ENCODE data around the gene MTCH1.

The MTCH1 gene

DNA sequence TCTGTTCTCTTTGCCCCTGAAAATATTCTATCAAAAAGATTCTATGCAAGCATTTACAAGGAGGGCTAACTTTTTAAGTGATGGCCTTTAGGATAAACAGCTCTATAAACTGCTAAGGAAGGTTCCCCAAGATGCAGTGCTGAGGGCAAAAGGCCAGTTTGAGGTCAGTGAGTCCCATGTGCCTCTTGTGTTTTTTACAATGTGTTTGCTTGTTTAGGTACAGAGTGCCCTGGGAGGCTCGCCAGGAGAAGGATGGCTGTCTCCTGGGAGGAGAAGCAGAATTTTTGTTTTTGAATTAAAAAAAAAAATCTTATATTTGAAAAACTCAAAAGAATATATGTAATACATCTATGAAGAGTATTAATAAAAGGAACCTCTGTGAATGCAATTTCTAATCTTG is 12.8 kb downstream of the MTCH1 start:
- no peak overlapping the region for H3K27ac ChIP-seq
- TF ChIP-seq, protein P1, sequence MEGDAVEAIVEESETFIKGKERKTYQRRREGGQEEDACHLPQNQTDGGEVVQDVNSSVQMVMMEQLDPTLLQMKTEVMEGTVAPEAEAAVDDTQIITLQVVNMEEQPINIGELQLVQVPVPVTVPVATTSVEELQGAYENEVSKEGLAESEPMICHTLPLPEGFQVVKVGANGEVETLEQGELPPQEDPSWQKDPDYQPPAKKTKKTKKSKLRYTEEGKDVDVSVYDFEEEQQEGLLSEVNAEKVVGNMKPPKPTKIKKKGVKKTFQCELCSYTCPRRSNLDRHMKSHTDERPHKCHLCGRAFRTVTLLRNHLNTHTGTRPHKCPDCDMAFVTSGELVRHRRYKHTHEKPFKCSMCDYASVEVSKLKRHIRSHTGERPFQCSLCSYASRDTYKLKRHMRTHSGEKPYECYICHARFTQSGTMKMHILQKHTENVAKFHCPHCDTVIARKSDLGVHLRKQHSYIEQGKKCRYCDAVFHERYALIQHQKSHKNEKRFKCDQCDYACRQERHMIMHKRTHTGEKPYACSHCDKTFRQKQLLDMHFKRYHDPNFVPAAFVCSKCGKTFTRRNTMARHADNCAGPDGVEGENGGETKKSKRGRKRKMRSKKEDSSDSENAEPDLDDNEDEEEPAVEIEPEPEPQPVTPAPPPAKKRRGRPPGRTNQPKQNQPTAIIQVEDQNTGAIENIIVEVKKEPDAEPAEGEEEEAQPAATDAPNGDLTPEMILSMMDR (conservative IDR thresholded peaks at IDR 0.05) = no peak

DNA sequence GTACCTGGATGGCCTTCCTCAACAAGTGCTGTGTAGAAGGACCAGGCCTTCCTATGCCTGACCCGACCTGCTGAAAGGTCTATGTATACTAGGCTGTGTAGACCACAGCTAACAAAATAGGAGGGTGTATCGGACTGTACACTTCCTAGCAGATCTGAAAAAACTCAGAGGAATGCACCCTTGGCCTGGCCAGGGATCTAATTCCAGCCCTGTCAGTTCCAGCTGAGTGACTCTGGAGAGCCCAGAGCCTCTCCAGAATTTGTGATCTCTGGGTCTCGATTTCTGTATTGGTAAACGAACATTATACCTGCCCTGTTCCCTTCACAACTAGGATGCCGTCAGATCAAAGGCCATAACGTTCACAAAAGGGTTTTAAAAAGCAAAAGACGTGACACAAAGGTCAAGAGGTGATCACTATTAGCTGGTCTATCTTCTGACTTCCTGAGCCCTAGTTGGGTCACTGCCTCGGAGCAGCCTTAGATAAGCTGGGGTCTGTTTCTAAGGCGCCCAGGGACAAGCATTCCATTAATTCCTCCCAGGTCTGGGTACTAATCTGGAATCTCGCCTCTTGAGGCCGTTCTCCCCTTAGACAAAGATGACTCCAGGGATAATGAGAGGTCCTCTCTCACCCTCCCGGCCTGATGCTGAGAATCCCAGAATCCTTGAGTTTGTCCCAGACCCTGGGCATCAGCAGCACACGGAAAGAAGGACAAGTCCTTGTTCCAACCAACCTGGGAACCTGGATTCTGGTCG is 13.9 kb downstream of the MTCH1 start:
- no peak for TF ChIP-seq ZFX (IDR thresholded peaks at IDR 0.05)
- TF ChIP-seq, protein P1 (conservative IDR thresholded peaks at IDR 0.05) = no peak
- no peak overlapping the region for H3K27ac ChIP-seq

DNA sequence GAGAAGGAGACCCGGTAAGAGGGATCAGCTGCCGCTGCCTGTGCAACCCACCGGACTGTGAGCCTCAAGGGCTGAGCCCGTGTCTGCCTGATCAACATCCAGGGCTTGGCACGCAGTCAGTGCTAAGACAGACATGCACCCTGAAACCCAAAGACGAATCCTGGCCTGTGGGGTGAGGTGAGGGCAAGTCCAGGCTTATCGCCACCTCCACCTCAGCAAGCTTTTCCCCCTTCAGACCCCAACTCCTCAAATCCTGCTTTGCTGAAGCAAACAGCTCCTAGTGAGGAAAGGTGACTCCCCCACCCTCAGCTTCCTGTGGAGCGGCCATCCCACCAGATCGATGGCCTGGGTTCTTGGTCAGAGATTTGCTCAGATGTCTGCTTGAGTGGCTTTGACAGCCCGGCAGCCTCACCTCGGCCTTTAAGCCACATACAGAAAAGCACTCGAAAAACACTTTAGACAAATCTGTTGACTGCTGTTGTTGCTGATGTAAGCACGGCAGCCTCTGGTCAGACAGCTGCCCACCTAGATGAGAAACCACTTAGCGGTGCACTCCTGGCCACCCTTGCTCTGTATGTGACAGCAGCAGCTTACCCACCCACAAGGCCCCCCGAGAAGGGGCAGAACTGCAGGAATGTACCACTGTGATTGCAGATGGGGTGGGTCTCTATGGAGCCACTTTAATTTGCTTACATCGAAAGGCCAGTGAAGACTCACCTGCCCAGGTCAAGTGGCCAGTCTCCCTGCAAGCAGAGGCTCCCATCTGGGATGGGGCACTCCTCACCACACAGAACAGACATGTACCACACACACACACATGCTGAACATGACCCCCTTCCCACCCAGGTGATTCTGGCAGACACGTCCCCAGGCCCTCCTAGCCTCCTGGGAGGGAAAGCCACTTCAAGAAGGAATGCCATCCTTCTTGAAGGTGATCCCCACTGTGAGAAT is 14.8 kb downstream of the MTCH1 start:
- TF ChIP-seq ZFX (IDR thresholded peaks at IDR 0.05) = no peak
- TF ChIP-seq, protein P1 (conservative IDR thresholded peaks at IDR 0.05) = no peak
- no peak overlapping the region for H3K27ac ChIP-seq

- no peak overlapping the region for H3K27ac ChIP-seq
- TF ChIP-seq, protein P1 (conservative IDR thresholded peaks at IDR 0.05) = no peak
- no peak for TF ChIP-seq ZFX (IDR thresholded peaks at IDR 0.05)
Observed at GRCh38 chr6:36969988-36970891, 15.8 kb downstream of the MTCH1 start.

GRCh38 chr6:36969240-36969691 is 16.7 kb downstream of the MTCH1 start:
- TF ChIP-seq, protein P1 (conservative IDR thresholded peaks at IDR 0.05) = no peak
- no peak for TF ChIP-seq ZFX (IDR thresholded peaks at IDR 0.05)
- H3K27ac ChIP-seq = no peak overlapping the region

DNA sequence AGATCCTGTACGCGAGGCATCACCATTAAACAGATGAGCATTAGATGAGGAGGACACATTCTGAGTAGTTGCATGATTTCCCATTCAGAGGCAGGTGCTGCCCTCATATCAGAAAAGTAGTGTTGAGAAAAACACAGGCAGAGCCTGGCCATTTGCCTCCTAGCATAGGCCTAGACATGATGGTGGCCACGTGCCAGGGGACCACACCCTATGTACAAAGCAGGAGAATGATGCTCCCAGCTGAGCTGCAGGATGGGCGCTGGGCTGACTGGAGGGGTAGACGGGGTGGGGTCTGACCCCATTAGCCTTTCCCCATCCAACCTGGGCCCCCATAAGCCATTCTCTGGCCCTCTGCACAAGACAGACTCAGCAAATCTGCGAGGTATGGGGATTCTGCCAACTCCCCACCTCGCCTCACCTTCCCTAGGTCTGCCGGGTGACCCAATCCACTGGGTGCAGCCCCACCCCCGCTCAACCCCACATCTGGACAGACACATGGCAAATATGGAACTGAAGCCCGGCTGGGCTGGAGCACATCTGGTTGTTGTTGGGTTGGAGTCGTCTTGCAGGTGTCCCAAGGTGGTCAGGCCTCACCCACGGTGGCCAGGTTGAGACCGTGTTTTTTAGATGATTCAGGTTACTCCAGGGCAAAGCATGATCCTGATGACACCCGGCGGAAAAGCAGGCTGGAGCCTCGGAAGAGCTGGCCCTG is 17.6 kb downstream of the MTCH1 start:
- TF ChIP-seq, protein P1 (conservative IDR thresholded peaks at IDR 0.05) = no peak
- no peak overlapping the region for H3K27ac ChIP-seq
